ENCODE measurements around the gene SLC30A2.
A peak's percentile ranks its signal among the peaks of the same experiment; 100 is the strongest.

SLC30A2 gene

DNA sequence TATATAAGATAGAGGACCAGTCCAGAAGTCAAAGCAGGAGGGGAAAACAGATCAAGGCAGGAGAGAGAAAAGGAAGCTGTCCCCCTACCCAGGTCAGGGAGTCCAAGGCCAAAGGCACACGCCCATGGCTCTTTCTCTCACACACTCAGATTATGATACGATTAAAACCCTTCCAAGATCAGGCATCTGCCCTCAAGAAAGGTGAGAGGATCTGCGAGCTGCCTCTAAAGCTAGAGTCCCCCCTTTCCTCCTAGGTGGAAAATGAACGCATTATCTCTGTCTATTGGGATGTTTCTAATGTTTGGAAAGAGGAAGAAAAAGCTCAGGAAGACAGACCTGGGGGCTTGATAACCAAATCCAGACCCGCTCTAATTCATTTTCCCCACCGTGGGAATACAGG, 55.7 kb downstream of the SLC30A2 start:
- Histone ChIP-seq H3K27ac (ENCODE audit: low read depth, low read length) (no peak overlapping the region), H3K36me3 (ENCODE audit: control insufficient read depth in 1 of 2, insufficient read depth in 2 of 2, low read length in 2 of 2) (peaks cover 14 to 31% of the 10 kb centered on the region in 2 donors), H3K27me3 (ENCODE audit: control insufficient read depth in 1 of 2, insufficient read depth in 2 of 2, low read length in 2 of 2) (no peaks in the 10 kb centered on the region), H3K9ac (ENCODE audit: low read depth in 1 of 2, low read length in 2 of 2) (peak overlapping the region in 1 of 2 donors; percentile 31), H3K4me1 (ENCODE audit: control insufficient read depth in 1 of 2, insufficient read depth in 2 of 2, low read length in 2 of 2) (peaks cover 0 to 4% of the 10 kb centered on the region in 2 donors), H3K9me3 (ENCODE audit: control insufficient read depth in 1 of 2, low read length in 2 of 2) (no peaks in the 10 kb centered on the region), H3K4me3 (ENCODE audit: low read depth in 1 of 2, low read length in 2 of 2) (peak overlapping the region; percentile 44 to 53)

DNA sequence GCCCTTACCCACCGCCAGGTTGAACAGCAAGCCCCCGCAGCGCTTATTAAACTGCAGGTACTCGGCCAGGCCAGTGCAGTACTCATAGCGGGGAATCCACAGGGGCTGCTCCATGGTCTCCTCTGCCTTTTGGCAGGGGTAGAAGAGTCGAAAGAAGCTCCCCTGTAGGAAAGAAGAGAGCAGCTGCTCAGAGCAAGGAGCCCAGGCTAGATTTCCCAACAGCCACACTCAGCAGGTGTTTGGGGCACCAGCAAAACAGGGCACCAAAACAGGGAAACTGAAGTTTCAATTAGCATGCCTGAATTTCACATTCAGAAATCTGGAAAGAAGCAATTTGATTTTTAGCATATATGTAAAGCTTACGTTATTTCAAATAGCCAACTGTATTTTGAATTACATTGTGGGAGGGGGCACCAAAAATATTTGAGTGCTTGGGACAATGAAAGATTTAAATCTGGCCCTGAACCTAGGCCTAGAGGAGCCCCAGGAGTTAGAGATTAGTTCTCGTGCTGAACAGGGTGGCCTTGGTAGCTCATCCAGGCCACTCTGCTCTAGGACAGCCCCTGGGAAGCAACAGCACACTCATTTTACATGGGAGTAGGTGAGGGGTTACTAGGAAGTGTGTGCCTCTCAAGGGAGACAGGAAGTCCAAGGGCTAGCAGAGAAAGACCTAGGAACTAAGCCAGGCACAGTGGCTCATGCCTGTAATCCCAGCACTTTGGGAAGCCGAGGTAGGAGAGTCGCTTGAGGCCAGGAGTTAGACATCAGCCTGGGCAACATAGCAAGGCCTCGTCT, 56.3 kb downstream of the SLC30A2 start:
- no peak overlapping the region for H3K27ac ChIP-seq (ENCODE audit: low read depth, low read length)
- H3K9ac ChIP-seq (ENCODE audit: low read depth in 1 of 2, low read length in 2 of 2), result no peak overlapping the region
- H3K27me3 ChIP-seq (ENCODE audit: control insufficient read depth in 1 of 2, insufficient read depth in 2 of 2, low read length in 2 of 2), result no peaks in the 10 kb centered on the region
- no peaks in the 10 kb centered on the region for H3K9me3 ChIP-seq (ENCODE audit: control insufficient read depth in 1 of 2, low read length in 2 of 2)
- no peak overlapping the region for H3K4me3 ChIP-seq (ENCODE audit: low read depth in 1 of 2, low read length in 2 of 2)
- peaks cover 14 to 34% of the 10 kb centered on the region in 2 donors for H3K36me3 ChIP-seq (ENCODE audit: control insufficient read depth in 1 of 2, insufficient read depth in 2 of 2, low read length in 2 of 2)
- H3K4me1 ChIP-seq (ENCODE audit: control insufficient read depth in 1 of 2, insufficient read depth in 2 of 2, low read length in 2 of 2), result peaks cover 0 to 4% of the 10 kb centered on the region in 2 donors

DNA sequence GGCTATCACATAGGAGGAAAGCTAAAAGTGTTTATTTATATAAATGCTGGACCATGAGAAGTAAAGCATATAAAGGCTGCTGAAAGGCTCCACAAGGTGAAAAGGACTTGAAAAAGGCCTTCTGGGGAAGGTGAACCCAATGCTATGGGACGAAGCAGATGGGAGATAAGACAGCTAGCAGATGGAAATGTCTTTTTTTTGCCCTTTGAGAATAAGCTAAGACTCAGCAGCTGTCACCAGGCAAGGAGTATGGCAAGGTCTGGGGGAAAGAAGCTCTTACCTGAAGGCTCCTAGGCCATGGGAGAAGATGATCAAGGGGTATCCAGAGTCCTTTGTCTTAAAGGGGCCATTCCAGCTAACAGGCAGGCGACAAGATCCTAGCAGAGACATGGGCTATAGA, 58.0 kb downstream of the SLC30A2 start:
- Histone ChIP-seq H3K4me1 (ENCODE audit: control insufficient read depth in 1 of 2, insufficient read depth in 2 of 2, low read length in 2 of 2) (peaks cover 0 to 4% of the 10 kb centered on the region in 2 donors), H3K36me3 (ENCODE audit: control insufficient read depth in 1 of 2, insufficient read depth in 2 of 2, low read length in 2 of 2) (peaks cover 14 to 46% of the 10 kb centered on the region in 2 donors), H3K9me3 (ENCODE audit: control insufficient read depth in 1 of 2, low read length in 2 of 2) (no peaks in the 10 kb centered on the region), H3K27ac (ENCODE audit: low read depth, low read length) (no peak overlapping the region), H3K4me3 (ENCODE audit: low read depth in 1 of 2, low read length in 2 of 2) (no peak overlapping the region), H3K9ac (ENCODE audit: low read depth in 1 of 2, low read length in 2 of 2) (no peak overlapping the region), H3K27me3 (ENCODE audit: control insufficient read depth in 1 of 2, insufficient read depth in 2 of 2, low read length in 2 of 2) (no peaks in the 10 kb centered on the region)

All from duodenal mucosa (tissue), 2 donors.